ENCODE data around the gene UBE2J2.
"Not testable (repeated sequence)": the region's sequence is repeated elsewhere in the genome, so short reads cannot be mapped to it uniquely, and the experiment has no call there.

UBE2J2 gene

DNA sequence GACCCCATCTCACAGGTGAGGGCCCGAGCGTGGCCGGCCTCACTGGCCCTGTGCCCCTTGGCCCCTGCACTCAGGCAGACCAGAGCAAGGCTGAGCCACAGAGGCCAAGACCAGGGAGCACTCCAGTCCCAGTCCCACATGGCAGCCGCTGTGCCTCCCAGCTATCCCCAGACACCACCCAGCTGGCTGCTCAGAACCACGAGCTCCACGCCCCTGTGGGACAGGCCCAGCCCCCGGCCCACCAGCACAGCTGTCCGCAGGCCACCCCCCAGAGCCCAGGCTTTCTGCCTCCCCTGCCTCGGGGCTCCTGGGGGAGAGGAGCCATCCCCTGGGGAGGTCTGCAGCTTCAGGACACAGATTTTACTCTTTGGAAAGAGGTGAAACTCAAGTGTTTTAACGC, 18.0 kb downstream of the UBE2J2 start:
- DNase-seq (ENCODE audit: low read depth) = no peak

DNA sequence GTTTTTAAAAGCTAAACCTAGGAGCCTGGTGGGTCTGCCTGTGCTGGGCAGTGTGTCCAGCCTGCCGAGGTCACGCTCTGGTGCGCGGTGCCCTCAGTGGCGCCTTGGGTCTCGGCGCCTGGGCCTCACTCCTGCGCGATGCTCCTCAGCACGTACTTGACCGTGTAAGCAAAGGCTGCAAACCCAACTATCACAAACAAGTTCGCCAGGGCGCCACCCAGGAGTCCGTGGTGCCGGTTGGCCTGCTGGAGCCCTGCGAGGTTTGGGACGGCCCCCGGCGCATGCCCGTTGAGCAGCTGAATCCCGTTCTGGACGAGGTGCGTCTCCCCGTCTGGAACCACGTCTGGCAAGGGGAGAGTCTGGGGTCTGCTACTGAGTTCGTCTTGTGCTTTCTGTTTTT, 18.6 kb downstream of the UBE2J2 start:
- DNase-seq (ENCODE audit: low read depth) = no peak

DNA sequence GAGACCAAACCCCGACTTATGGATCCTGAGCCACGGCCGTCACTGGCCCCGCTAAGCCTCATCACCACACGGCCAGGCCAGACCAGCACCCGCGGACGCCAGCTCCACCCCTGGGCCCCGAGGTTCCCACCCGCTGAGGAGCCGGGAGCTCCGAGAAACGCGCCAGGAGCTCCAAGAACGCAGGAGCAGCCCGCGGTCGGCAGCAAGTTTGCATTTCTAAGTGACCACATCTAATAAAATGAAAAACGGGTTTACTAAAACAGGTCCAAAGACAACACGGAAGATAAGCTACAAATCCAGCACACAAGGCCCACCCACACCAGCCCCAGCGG, 19.0 kb downstream of the UBE2J2 start:
- no peak for DNase-seq (ENCODE audit: low read depth)

DNA sequence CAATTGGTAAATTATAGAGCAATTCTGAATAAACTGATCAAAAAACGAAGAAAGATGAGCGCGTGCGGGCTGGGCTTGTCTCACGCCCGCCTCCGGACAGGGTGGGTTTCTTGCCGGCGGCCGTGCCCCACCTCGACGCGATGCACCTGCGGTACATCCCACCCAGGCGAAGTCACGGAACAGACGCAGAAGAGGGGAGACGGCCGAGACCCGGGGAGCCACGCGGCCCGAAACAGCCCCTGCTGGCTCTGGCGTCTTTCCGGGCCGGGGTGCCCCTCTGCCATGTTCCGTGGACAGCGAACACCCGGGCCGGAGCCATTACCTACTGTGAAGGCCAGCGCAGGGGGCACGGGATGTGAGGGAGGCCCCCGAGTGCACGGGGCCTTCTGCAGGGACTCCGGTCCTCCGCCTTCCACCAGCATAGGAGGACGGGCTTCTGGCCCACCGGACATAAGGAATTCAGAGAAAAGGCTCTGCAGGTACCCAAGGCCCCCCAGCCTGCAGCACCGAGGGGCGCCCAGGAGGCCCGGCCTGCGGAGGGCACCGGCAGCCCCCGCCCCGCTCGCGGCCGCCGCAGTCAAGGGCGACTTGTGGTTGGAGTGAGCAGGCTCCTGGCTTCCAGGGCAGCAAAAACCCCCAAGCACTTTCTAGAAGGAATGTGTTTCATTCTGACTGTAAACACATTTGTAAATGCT, 19.5 kb downstream of the UBE2J2 start:
- no peak for DNase-seq (ENCODE audit: low read depth)

- DNase-seq (ENCODE audit: low read depth) = no peak
Observed at GRCh38 chr1:1253314-1253713, 20.3 kb downstream of the UBE2J2 start.

DNA sequence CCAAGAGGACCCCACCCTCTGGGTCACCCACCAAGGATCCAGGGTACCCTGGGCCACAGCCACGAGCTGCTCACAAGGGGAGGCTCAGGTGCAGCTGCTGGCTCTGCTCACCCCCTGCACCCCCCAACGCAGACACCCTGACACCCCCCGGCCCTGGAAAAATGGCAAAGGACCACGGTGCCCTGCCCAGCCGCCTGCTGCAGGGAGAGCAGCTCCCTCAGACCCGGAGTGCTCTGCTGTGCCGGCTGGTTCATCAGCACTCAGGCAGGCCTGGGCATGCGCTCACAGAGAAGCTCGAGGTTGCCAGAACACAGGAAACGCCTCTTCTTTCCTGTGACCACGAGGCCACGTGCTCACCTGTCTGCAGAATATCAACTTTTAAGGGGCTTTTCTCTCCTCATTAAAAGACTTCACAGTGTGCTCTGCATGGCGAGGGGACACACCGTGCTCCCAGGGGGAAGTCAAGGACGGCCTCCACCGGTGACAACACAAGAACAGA, 22.8 kb downstream of the UBE2J2 start:
- peak; percentile 40 for DNase-seq (ENCODE audit: low read depth)

GRCh38 chr1:1248009-1248913, 25.4 kb downstream of the UBE2J2 start:
- not testable (repeated sequence) for DNase-seq (ENCODE audit: low read depth)

DNA sequence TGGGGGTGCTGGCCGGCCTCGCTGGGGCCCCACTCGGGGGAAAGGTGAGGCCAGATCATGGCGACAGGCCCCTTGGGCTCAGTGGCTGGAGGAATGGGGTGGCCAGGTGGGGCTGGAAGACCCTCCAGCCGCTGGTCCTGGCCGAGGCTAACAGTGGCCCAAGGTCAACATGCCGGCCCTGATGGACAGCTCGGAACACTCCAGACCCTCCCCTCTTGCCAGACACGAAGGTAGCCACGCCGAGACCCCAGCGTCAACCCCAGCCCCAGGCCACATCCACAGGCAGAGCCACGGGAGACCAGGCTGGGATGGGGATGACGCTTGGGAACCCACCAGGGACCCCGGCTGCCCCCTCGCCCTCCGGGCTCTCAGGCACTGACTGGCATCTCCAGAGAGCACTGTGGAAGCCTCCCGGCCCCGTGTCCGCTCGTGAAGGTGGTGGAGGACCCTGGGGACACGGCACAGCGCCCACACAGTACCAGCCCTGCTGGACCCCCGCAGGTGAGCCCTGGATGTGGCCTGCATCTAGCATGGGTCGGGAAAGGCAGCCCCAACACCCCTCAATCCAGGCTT, 26.2 kb downstream of the UBE2J2 start:
- no peak for DNase-seq (ENCODE audit: low read depth)

DNA sequence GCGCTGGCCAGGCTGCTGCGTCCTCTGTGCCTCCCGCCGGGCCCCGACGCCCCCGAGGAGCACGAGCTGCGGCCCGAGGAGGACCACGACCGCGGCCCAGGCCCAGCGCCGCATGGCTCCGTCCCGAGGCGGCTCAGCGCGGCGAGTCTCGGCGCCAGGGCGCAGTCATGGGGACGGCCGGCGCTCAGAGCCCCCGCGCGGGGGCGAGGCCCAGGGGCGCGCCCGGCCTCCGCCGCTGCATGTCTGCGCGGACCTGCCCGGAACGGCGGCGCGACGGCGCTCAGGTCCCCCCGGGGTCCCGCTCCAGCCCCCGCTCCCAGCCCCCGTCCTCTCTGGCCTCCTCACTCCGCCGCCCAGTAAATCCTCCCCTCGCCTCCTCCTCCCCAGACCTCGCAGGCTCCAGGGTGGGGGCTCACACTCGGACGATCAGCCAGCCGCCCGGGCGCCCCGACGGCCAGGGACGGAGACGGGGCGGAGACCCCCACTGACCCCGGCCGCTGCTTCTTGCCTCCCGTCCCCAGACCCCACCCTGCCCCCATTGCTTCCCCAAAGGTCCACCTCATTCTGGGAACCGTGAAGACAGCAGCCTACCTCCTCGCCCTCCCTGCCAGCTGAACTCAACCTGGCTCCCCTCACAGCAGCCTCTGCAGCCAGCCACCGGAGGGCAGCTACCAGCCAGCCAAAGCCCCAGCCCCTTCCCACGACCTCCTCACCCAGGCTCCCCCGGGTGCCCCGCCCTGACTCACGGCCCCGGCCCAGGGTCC, 26.9 kb downstream of the UBE2J2 start, which contains the start of gene C1QTNF12:
TSS of gene C1QTNF12 (minus strand) at position 146 of the 764 bp plus-strand sequence. CDS start at position 114, 32 bp downstream.
- DNase-seq (ENCODE audit: low read depth) = no peak

DNA sequence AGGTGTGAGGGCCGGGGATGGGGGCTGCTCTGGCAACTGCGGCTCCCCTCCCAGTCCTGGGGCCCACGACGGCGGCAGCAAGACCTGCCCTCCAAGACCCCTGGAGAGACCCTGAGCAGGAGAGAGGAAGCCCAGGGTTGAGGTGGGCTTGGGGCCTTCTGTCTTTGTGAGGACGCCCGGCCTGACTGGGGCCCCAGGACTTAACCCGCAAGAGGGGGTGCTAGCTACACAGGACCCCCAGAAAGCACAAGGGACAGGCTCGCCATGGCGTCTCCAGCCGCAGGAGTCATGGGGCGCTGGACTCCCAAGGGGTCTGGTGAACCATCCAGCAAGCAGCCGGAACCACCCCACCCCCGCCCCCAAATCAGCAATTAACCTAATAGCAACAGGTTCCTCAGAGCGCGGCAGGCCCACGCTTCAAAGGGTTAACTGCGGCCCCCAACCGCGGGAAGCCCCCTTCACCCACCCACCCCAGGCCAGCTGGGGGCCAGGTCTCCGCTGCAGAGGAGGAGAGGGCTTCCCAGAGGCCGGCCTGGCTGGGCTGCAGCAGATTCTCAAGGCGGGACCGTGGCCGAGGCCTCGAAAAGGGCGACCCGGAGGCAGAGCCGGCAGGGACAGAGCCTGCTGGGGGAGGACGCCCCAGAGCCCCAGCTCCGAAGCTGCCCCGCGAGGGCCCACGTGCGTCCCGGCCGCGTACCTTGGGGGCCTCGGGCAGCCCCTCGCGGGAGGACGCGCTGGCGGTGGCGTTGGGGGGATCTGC, 27.7 kb downstream of the UBE2J2 start:
- DNase-seq (ENCODE audit: low read depth) = no peak

- DNase-seq (ENCODE audit: low read depth) = no peak
Observed at GRCh38 chr1:1245178-1245816, 28.4 kb downstream of the UBE2J2 start.

DNA sequence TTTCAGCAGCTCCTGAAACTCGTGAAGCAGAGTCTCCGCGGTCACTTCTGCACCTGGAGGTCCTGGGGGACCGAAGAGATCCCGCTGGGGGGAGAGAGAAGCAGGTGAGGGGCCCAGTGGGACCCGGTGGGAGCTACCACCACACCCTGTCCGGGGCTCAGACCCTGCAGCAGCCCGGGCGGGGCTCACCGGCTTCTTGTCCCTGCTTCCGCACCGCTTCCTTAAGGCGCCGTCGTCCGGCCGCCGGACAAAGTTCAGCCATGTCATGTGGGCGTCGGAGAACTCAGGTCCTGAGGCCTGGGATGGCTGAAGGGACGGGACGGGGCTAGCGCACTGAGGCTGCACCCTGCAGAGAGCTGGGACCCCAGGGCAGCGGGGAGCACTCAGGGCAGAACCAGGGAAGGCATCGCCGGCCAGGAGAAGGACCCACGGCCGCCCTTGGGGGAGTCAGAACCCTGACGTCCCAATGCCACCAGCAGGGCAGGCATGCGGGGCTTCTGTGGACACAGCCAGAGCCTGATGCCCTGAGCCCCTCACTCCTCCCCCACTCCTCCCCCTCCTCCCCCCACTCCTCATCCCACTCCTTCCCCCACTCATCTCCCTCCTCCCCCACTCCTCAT, 29.4 kb downstream of the UBE2J2 start:
- no peak for DNase-seq (ENCODE audit: low read depth)

- no peak for DNase-seq (ENCODE audit: low read depth)
Observed at GRCh38 chr1:1243807-1244191, 29.9 kb downstream of the UBE2J2 start.

DNA sequence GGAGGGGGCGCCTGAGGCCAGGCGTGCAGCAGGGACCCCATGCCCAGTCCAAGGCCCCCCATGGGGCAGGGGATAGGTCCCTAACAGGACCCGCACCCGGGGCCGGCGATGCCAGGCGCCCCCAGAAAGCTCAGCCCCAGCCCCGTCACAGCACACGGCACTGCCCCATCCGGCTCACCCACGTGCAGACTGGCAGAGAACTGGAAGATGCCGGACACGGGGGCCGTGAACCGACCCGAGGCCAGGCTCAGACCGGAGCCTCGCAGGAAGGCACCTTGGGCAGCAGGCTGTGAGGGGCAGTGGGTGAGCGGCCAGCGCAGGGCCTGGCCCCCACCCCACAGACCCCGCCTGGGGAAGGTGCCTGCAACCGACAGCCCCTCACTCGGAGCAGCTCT, 30.4 kb downstream of the UBE2J2 start:
- no peak for DNase-seq (ENCODE audit: low read depth)

- DNase-seq (ENCODE audit: low read depth) = no peak
Observed at GRCh38 chr1:1242461-1243265, 31.0 kb downstream of the UBE2J2 start.

DNA sequence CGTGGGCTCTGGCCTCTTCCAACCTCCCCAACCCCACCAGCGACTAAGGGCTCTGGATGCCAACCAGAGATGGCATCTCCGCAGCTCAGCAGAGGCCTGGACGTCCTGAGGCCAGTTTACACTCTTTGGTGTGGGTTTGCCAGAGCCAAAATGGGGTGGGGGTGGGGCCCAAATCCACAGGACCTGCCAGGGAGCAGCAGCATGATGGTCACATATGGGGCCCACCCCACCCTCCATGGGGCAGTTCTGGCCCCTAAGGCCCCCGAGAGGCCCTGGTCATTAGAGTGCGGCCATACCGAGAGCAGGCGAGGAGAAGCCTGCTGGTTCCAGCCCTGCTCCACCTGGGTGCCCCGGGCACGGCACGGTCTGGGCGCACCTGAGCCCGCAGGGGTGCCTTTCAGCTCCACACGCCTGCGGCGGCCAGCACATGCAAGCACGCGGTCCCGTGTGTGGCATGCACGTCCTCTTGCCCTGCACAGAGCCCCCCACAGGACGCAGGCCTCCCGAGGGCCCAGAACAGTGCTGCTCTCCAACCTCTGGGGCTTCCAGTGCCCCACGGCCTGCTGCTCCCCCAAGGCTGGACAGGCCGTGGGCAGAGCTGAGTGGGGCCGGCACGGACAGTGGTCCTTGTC, 31.9 kb downstream of the UBE2J2 start:
- no peak for DNase-seq (ENCODE audit: low read depth)

GRCh38 chr1:1240822-1241587, 32.6 kb downstream of the UBE2J2 start:
- no peak for DNase-seq (ENCODE audit: low read depth)

GRCh38 chr1:1240348-1240732, 33.3 kb downstream of the UBE2J2 start:
- DNase-seq (ENCODE audit: low read depth) = no peak

All from activated T-cell treated with anti-CD3 and anti-CD28 coated beads for 1 hour (primary cell).